Endothelial cell of umbilical vein (primary cell): ENCODE data around the gene ZNF23. TPM values are rescaled to one million over a fixed set of nuclear protein-coding genes. Genes with fewer than 3 reads are reported as not detected.

Experiments
- BruUV-seq: library from RNA; stranded (reverse); fragments of 400-500 nt; replicated peaks from 2 replicates; lab custom pipeline; 2021; lab: Mats Ljungman, UMichigan
- CTCF ChIA-PET: fragments of 300-600, 350-600 bp; sonication (Branson Sonifier 250); formaldehyde crosslinking; loops from one replicate; lab custom pipeline; 2021; ENCODE audit warnings: antibody characterized with exemption, inconsistent platforms; lab: Charles Lee
- POLR2A ChIA-PET: fragments of 300-600, 350-600 bp; sonication (Branson Sonifier 250); formaldehyde crosslinking; loops from one replicate; lab custom pipeline; 2021; ENCODE audit warnings: antibody characterized with exemption, inconsistent platforms; lab: Charles Lee
- DNase-seq: peaks from one replicate; pipeline ENCODE4 v3.0.0-alpha.2; 2011; ENCODE audit warnings: low read depth, low spot score
- FAIRE-seq: peaks from 2 replicates; lab custom pipeline; 2011; peaks lifted over from hg19 to GRCh38; lab: Jason Lieb, UNC
- H2AFZ ChIP-seq: 2 replicates; pipeline ENCODE4 v1.6.0; 2012; ENCODE audit warnings: low read depth, low read length, control low read depth, inconsistent platforms
- H3K27ac ChIP-seq: 2 replicates; pipeline ENCODE4 v1.5.1; 2011; ENCODE audit warnings: low read depth, mild to moderate bottlenecking, control low read depth, low read length, moderate library complexity; ENCODE audit not compliant: insufficient read depth
- H3K27me3 ChIP-seq, 2 experiments: 2 replicates each; pipeline versions ENCODE4 v1.6.0 to v1.6.1; 2011; ENCODE audit warnings: low read length in 2 of 2, mixed read lengths in 1 of 2; ENCODE audit not compliant: control insufficient read depth in 2 of 2, insufficient read depth in 2 of 2
- H3K36me3 ChIP-seq, 2 experiments: 2 replicates in 1 of 2; 3 replicates in 1 of 2; pipeline ENCODE4 v1.5.1; 2011; ENCODE audit warnings: low read length in 2 of 2, mild to moderate bottlenecking in 1 of 2, moderate library complexity in 1 of 2; ENCODE audit not compliant: control insufficient read depth in 2 of 2, insufficient read depth in 2 of 2; ENCODE audit errors: extremely low read depth in 1 of 2
- H3K4me1 ChIP-seq: 3 replicates; pipeline ENCODE4 v1.5.1; 2011; ENCODE audit warnings: mild to moderate bottlenecking, low read length; ENCODE audit not compliant: control insufficient read depth, insufficient read depth; ENCODE audit errors: extremely low read depth
- H3K4me2 ChIP-seq: 2 replicates; pipeline ENCODE4 v1.6.1; 2011; ENCODE audit warnings: low read length, control low read depth, mixed read lengths; ENCODE audit not compliant: insufficient read depth
- H3K4me3 ChIP-seq, 3 experiments: fragments of 200-600 bp in 1 of 3; sonication (generic), shearing (Covaris generic) in 1 of 3; replicated peaks in 1 of 3; 2 replicates each; pipeline ENCODE4 v1.5.1; 2011 to 2016; ENCODE audit warnings: control low read depth in 3 of 3, low read length in 3 of 3, mild to moderate bottlenecking in 2 of 3, inconsistent platforms in 1 of 3, low read depth in 1 of 3, moderate library complexity in 1 of 3; ENCODE audit not compliant: insufficient read depth in 1 of 3
- H3K79me2 ChIP-seq: 2 replicates; pipeline ENCODE4 v1.6.0; 2012; ENCODE audit warnings: low read length, inconsistent platforms; ENCODE audit not compliant: control insufficient read depth, insufficient read depth
- H3K9ac ChIP-seq: replicated peaks from 2 replicates; pipeline ENCODE3; 2011; ENCODE audit warnings: low read length, control low read depth; ENCODE audit not compliant: insufficient read depth; ENCODE audit errors: extremely low read depth
- H3K9me1 ChIP-seq: replicated peaks from 3 replicates; pipeline ENCODE4 v1.6.0; 2011; ENCODE audit warnings: mild to moderate bottlenecking, low read length; ENCODE audit not compliant: control insufficient read depth, insufficient read depth; ENCODE audit errors: extremely low read depth
- H3K9me3 ChIP-seq: replicated peaks from 2 replicates; pipeline ENCODE4 v1.5.1; 2012; ENCODE audit warnings: low read length, inconsistent platforms; ENCODE audit not compliant: control insufficient read depth, insufficient read depth
- H4K20me1 ChIP-seq: replicated peaks from 2 replicates; pipeline ENCODE3; 2011; ENCODE audit warnings: mild to moderate bottlenecking, low read length; ENCODE audit not compliant: control insufficient read depth, insufficient read depth; ENCODE audit errors: extremely low read depth
- EZH2 ChIP-seq: IDR thresholded peaks from 2 replicates; pipeline ENCODE4 v1.6.1; 2012; ENCODE audit warnings: borderline replicate concordance, low read depth, mild to moderate bottlenecking, moderate library complexity, low read length, inconsistent platforms; ENCODE audit not compliant: severe bottlenecking
- FOS ChIP-seq: IDR thresholded peaks from 2 replicates; pipeline ENCODE4 v1.6.1; 2011; ENCODE audit warnings: mild to moderate bottlenecking, low read length, moderate library complexity, borderline replicate concordance; ENCODE audit not compliant: insufficient read depth
- GATA2 ChIP-seq: IDR thresholded peaks from 2 replicates; pipeline ENCODE4 v1.7.0; 2011; ENCODE audit warnings: low read depth, mild to moderate bottlenecking, moderate library complexity, mixed read lengths, low read length; ENCODE audit not compliant: insufficient read length, insufficient read depth
- MAX ChIP-seq: IDR thresholded peaks from 2 replicates; pipeline ENCODE4 v1.6.1; 2011; ENCODE audit not compliant: insufficient read depth, insufficient read length
- MYC ChIP-seq: IDR thresholded peaks from one replicate; pipeline ENCODE4 v1.6.1; 2011; ENCODE audit warnings: mild to moderate bottlenecking, low read depth, low read length
- dilution Hi-C: fragments of 300-500 bp; cut with MboI; formaldehyde crosslinking; loops from one replicate; pipeline ENCODE4 v1.15.0; 2019; ENCODE audit warnings: low sequenced_read_pairs; ENCODE audit not compliant: extremely low pct_ligation_motif_present
- intact Hi-C: fragments of 100-400 bp; cut with micrococcal nuclease; formaldehyde crosslinking; loops from one replicate; pipeline ENCODE4 v1.10.0; 2022
- polyA plus RNA-seq, 4 experiments: library from polyadenylated mRNA; depleted of rRNA in 3 of 4; stranded (reverse) in 3 of 4; unstranded in 1 of 4; fragments of >200 nt; gene quantifications; 2 replicates each; pipeline versions ENCODE4 v1.2.1 to v1.2.3, GENCODE V29; 2011 to 2012; ENCODE audit warnings: missing spikeins in 1 of 4
- total RNA-seq: library from RNA; stranded (reverse); gene quantifications from 2 replicates; pipeline ENCODE4 v1.2.3, GENCODE V29; 2021
- TF ChIP-seq, protein P1 (sequence below), 2 donors: IDR thresholded peaks; 1 replicate in 1 of 2; 2 replicates in 1 of 2; pipeline ENCODE4 v1.5.1; 2011; ENCODE audit warnings: low read length in 2 of 2, mild to moderate bottlenecking in 2 of 2, moderate library complexity in 2 of 2, control low read depth in 1 of 2, inconsistent platforms in 1 of 2, low read depth in 1 of 2; ENCODE audit not compliant: insufficient read depth in 1 of 2; ENCODE audit errors: extremely low read depth in 1 of 2

ZNF23 gene
- total and polyA plus RNA-seq, 2 donors (not counting 3 experiments of a cell fraction or from before 2014, with no cell fraction given): 2.1 to 6.4 TPM

DNA sequence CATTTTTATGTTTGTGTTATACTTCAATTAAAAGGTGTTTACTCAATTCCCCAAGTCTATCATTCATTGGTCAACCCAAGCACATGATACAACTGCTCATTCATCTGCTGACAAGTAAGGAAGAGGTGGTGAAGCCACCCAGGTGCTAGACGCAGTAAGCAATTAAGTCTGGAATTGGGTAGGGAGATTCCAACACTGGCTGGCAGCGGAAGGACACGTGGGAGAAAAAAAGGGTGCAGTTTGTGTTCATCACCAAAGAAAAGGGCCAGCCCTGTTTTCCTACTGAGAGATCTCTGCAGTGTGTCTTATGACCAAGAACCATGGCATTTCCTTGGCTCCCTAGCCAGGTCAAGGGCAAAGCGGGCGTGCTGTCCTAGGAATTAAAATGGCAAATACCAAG lies 11.8 kb upstream of the ZNF23 start:
- FAIRE-seq: no peak
- CTCF ChIA-PET: no interaction called here
- dilution Hi-C loops: no loop called here
- Histone ChIP-seq H3K4me2 (no peak overlapping the region), H3K4me1 (no peaks in the 10 kb centered on the region), H3K79me2 (no peaks in the 10 kb centered on the region), H3K36me3 (no peaks in the 10 kb centered on the region), H3K9ac (no peak overlapping the region), H2AFZ (no peak overlapping the region), H3K4me3 (no peak overlapping the region), H4K20me1 (no peaks in the 10 kb centered on the region), H3K27me3 (no peaks in the 10 kb centered on the region), H3K9me1 (no peaks in the 10 kb centered on the region), H3K9me3 (no peaks in the 10 kb centered on the region), H3K27ac (no peak overlapping the region)
- TF ChIP-seq MAX (no peak), EZH2 (no peak)
- intact Hi-C loops: no loop called here
- POLR2A ChIA-PET: no interaction called here
- no TSS peak for BruUV-seq
- no peak for DNase-seq

DNA sequence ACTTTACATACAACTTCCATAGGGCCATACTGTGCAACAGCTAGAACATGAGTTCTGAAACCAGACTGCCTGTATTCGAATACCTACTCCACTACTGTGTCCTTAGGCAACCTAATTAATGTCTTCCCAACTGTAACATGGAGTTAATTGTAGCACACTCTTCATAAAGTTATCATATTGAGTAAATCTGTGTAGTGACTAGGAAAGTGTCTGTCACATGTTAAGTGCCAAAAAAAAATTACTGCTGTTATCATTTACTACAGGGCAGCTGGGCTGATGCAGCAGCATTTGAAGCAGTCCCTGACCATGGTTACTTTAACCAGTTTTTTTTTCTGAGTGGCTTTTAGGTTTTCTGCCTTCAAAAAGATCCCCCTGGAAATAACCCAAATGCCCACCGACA lies 10.9 kb upstream of the ZNF23 start:
- Histone ChIP-seq H3K27ac (no peak overlapping the region), H3K36me3 (no peaks in the 10 kb centered on the region), H3K4me2 (no peak overlapping the region), H3K4me1 (no peaks in the 10 kb centered on the region), H3K27me3 (no peaks in the 10 kb centered on the region), H4K20me1 (no peaks in the 10 kb centered on the region), H3K79me2 (no peaks in the 10 kb centered on the region), H3K9me3 (no peaks in the 10 kb centered on the region), H3K9ac (no peak overlapping the region), H3K9me1 (no peaks in the 10 kb centered on the region), H3K4me3 (no peak overlapping the region), H2AFZ (no peak overlapping the region)
- ChIA-PET POLR2A (no interaction called here), CTCF (no interaction called here)
- BruUV-seq: no TSS peak
- FAIRE-seq (no peak), DNase-seq (no peak)
- intact Hi-C loops (no loop called here), dilution Hi-C loops (no loop called here)
- no peak for TF ChIP-seq MYC
- TF ChIP-seq GATA2: no peak
- TF ChIP-seq FOS: no peak
- TF ChIP-seq, protein P1, sequence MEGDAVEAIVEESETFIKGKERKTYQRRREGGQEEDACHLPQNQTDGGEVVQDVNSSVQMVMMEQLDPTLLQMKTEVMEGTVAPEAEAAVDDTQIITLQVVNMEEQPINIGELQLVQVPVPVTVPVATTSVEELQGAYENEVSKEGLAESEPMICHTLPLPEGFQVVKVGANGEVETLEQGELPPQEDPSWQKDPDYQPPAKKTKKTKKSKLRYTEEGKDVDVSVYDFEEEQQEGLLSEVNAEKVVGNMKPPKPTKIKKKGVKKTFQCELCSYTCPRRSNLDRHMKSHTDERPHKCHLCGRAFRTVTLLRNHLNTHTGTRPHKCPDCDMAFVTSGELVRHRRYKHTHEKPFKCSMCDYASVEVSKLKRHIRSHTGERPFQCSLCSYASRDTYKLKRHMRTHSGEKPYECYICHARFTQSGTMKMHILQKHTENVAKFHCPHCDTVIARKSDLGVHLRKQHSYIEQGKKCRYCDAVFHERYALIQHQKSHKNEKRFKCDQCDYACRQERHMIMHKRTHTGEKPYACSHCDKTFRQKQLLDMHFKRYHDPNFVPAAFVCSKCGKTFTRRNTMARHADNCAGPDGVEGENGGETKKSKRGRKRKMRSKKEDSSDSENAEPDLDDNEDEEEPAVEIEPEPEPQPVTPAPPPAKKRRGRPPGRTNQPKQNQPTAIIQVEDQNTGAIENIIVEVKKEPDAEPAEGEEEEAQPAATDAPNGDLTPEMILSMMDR (IDR thresholded peaks at IDR 0.05; ENCODE audit: extremely low read depth in 1 of 2, insufficient read depth in 1 of 2, low read depth in 1 of 2, low read length in 2 of 2): no peak
